K562 (cell line): Measurements from ENCODE around the gene SPEM2. TPM values are rescaled to one million over a fixed set of nuclear protein-coding genes. Genes with fewer than 3 reads are reported as not detected.
A peak's percentile ranks its signal among the peaks of the same experiment; 100 is the strongest.

Experiments used
- ATAC-seq: fragments of 200-7000 bp; cut with Tn5 transposase; 3 replicates; pipeline ENCODE4 v1.9.1; 2020; ENCODE audit warnings: moderate library complexity
- BruUV-seq: library from RNA; stranded (reverse); fragments of 400-500 nt; replicated peaks from 2 replicates; lab custom pipeline; 2021; lab: Mats Ljungman, UMichigan
- CTCF ChIA-PET: fragments of 300-600 bp; formaldehyde crosslinking; extraction: SDS; loops from one replicate; lab custom pipeline; 2021; ENCODE audit warnings: low intra/inter-chr PET ratio; lab: Yijun Ruan, JAX
- POLR2A ChIA-PET: fragments of 300-600, 350-650 bp; sonication (Branson Sonifier 250); formaldehyde crosslinking; extraction: SDS; loops from one replicate; lab custom pipeline; 2021; ENCODE audit warnings: antibody characterized with exemption, inconsistent platforms; lab: Yijun Ruan, JAX
- DNase-seq, 4 experiments: peaks; one replicate each; pipeline versions ENCODE4 v3.0.0 to v3.0.0-alpha.2; 2011 to 2018; ENCODE audit warnings: low spot score in 3 of 4, mixed read lengths in 3 of 4; ENCODE audit errors: extremely low read depth in 1 of 4
- FAIRE-seq: peaks from 2 replicates; lab custom pipeline; 2011; peaks lifted over from hg19 to GRCh38; lab: Jason Lieb, UNC
- H2AFZ ChIP-seq: 2 replicates; pipeline ENCODE4 v1.6.0; 2011; ENCODE audit warnings: low read depth, low read length, control low read depth, inconsistent platforms
- H3K27ac ChIP-seq: fragments of 200-600 bp; 3 replicates; pipeline ENCODE4 v1.8.0; 2011; ENCODE audit warnings: low read depth, mild to moderate bottlenecking, control low read depth, inconsistent platforms, low read length, moderate library complexity, mixed read lengths; ENCODE audit errors: extremely low read depth
- H3K27me3 ChIP-seq, 2 experiments: fragments of 300-600 bp in 1 of 2; 2 replicates in 1 of 2; 3 replicates in 1 of 2; pipeline versions ENCODE4 v1.6.0 to v1.8.0; 2011; ENCODE audit warnings: inconsistent platforms in 2 of 2, low read length in 2 of 2, mild to moderate bottlenecking in 1 of 2, mixed read lengths in 1 of 2, moderate library complexity in 1 of 2; ENCODE audit not compliant: control insufficient read depth in 2 of 2, insufficient read depth in 2 of 2
- H3K36me3 ChIP-seq: fragments of 300-600 bp; 3 replicates; pipeline ENCODE4 v1.8.0; 2011; ENCODE audit warnings: mild to moderate bottlenecking, low read length, inconsistent platforms; ENCODE audit not compliant: control insufficient read depth, insufficient read depth
- H3K4me1 ChIP-seq, 2 experiments: fragments of 200-600 bp in 1 of 2; replicated peaks in 1 of 2; 2 replicates in 1 of 2; 3 replicates in 1 of 2; pipeline versions ENCODE4 v1.5.1 to v1.8.0; 2011; ENCODE audit warnings: inconsistent platforms in 2 of 2, low read length in 2 of 2, mild to moderate bottlenecking in 1 of 2, mixed read lengths in 1 of 2, moderate library complexity in 1 of 2; ENCODE audit not compliant: control insufficient read depth in 2 of 2, insufficient read depth in 2 of 2
- H3K4me2 ChIP-seq: 2 replicates; pipeline ENCODE4 v1.6.1; 2011; ENCODE audit warnings: low read length, control low read depth, inconsistent platforms, mixed read lengths; ENCODE audit not compliant: insufficient read depth
- H3K4me3 ChIP-seq: fragments of 200-600 bp; sonication (generic), shearing (Covaris generic); 2 replicates; pipeline ENCODE4 v1.5.1; 2016; ENCODE audit warnings: control low read depth, inconsistent platforms
- H3K79me2 ChIP-seq: fragments of 200-600 bp; 3 replicates; pipeline ENCODE4 v1.8.0; 2011; ENCODE audit warnings: low read length, inconsistent platforms; ENCODE audit not compliant: control insufficient read depth, insufficient read depth
- H3K9ac ChIP-seq, 2 experiments: 2 replicates each; pipeline versions ENCODE4 v1.6.0 to v1.6.1; 2011; ENCODE audit warnings: low read depth in 2 of 2, low read length in 2 of 2, control low read depth in 1 of 2, inconsistent platforms in 1 of 2, mild to moderate bottlenecking in 1 of 2, mixed read lengths in 1 of 2; ENCODE audit not compliant: insufficient read depth in 1 of 2
- H3K9me1 ChIP-seq: one replicate; pipeline ENCODE4 v1.6.0; 2011; ENCODE audit warnings: inconsistent platforms, mild to moderate bottlenecking, low read length, moderate library complexity; ENCODE audit not compliant: control insufficient read depth, insufficient read depth
- H3K9me3 ChIP-seq: replicated peaks from 2 replicates; pipeline ENCODE4 v1.5.1; 2011; ENCODE audit warnings: low read depth, low read length, inconsistent platforms; ENCODE audit not compliant: control insufficient read depth, insufficient read depth
- H4K20me1 ChIP-seq: replicated peaks from 2 replicates; pipeline ENCODE4 v1.6.1; 2011; ENCODE audit warnings: low read length, inconsistent platforms, mixed read lengths; ENCODE audit not compliant: control insufficient read depth, insufficient read depth
- ATF6 ChIP-seq: sonication (generic); formaldehyde crosslinking; IDR thresholded peaks from 2 replicates; pipeline ENCODE4 v1.4.0; 2020; ENCODE audit warnings: mild to moderate bottlenecking, missing genetic modification reagents
- HDAC8 ChIP-seq: fragments of 450-650 bp; IDR thresholded peaks from 2 replicates; pipeline ENCODE4 v1.6.1; 2016; ENCODE audit warnings: mild to moderate bottlenecking, missing genetic modification characterization, moderate library complexity, missing compliant biosample characterization
- MYNN ChIP-seq, 2 experiments: sonication (generic); formaldehyde crosslinking in 1 of 2; IDR thresholded peaks; 2 replicates each; pipeline versions ENCODE4 v1.5.0 to v1.6.1; 2016 to 2020; ENCODE audit warnings: antibody characterized with exemption in 1 of 2, missing genetic modification reagents in 1 of 2
- NFIX ChIP-seq: fragments of 250-450 bp; sonication (Bioruptor Pico); IDR thresholded peaks from 2 replicates; pipeline ENCODE4 v1.4.0; 2020; ENCODE audit warnings: low read depth, mild to moderate bottlenecking, moderate library complexity
- RFX1 ChIP-seq: fragments of 450-650 bp; IDR thresholded peaks from 2 replicates; pipeline ENCODE4 v1.6.1; 2016; ENCODE audit warnings: mild to moderate bottlenecking, moderate library complexity
- SRSF1 ChIP-seq: fragments of 200-400 bp; formaldehyde crosslinking; IDR thresholded peaks from 2 replicates; pipeline ENCODE4 v1.6.1; 2017; ENCODE audit warnings: mild to moderate bottlenecking, low read depth, low read length, moderate library complexity
- STAT5B ChIP-seq: fragments of 250-450 bp; sonication (Bioruptor Pico); IDR thresholded peaks from 2 replicates; pipeline ENCODE4 v1.8.0; 2021; ENCODE audit warnings: mild to moderate bottlenecking, inconsistent platforms
- THRAP3 ChIP-seq: fragments of 450-650 bp; IDR thresholded peaks from 2 replicates; pipeline ENCODE4 v1.6.1; 2016; ENCODE audit warnings: mild to moderate bottlenecking, inconsistent platforms, borderline replicate concordance
- ZNF263 ChIP-seq: sonication (generic); formaldehyde crosslinking; IDR thresholded peaks from 2 replicates; pipeline ENCODE4 v1.8.0; 2022; ENCODE audit warnings: mild to moderate bottlenecking, missing genetic modification reagents, borderline replicate concordance
- WGBS: fragments of 100-300 bp; shearing (Covaris generic); methylation state at CpG from one replicate; pipeline ENCODE4 v1.1.6; 2016; ENCODE audit warnings: low coverage, mixed read lengths; ENCODE audit not compliant: insufficient coverage; ENCODE audit errors: missing lambda C conversion rate; 5-methylcytosine and 5-hydroxymethylcytosine counted together
- in situ Hi-C: fragments of 300-500 bp; cut with MboI; formaldehyde crosslinking; loops from 4 replicates; pipeline ENCODE4 v1.15.0; 2018; ENCODE audit warnings: inconsistent platforms, mixed read lengths
- intact Hi-C: fragments of 100-400 bp; cut with micrococcal nuclease; formaldehyde crosslinking; loops from 2 replicates; pipeline ENCODE4 v1.14.2; 2022
- polyA plus RNA-seq, 8 experiments: library from polyadenylated mRNA; depleted of rRNA in 4 of 8; stranded (reverse) in 5 of 8; unstranded in 3 of 8; fragments of >200 nt; fragmentation: Nextera tagmentation in 2 of 8; fragmentation: Illumina TruSeq in 1 of 8; extraction: Ambion mirVana in 2 of 8; extraction: Trizol in 1 of 8; gene quantifications; 2 replicates each; pipeline versions ENCODE4 v1.2.1 to v1.2.3, GENCODE V29; 2011 to 2014; ENCODE audit warnings: inconsistent platforms in 1 of 8, missing spikeins in 1 of 8
- total RNA-seq, 7 experiments: library from RNA; depleted of rRNA in 6 of 7; stranded (reverse); fragments of >200 nt in 6 of 7; fragmentation: Illumina TruSeq in 2 of 7; extraction: Trizol in 2 of 7; gene quantifications; 2 replicates each; pipeline versions ENCODE4 v1.2.1 to v1.2.3, GENCODE V29; 2011 to 2021; ENCODE audit warnings: low replicate concordance in 1 of 7

The SPEM2 gene
- total and polyA plus RNA-seq, 9 of the 15 experiments (the other 6 are each of a cell fraction or from before 2014, with no cell fraction given): not detected

- FAIRE-seq: no peak
- 0 out of 3 replicates have a peak, but pooled peaks cover 3% of the 10 kb centered on the region for H3K36me3 ChIP-seq
Measured at GRCh38 chr17:7407082-7407481, 18.3 kb upstream of the SPEM2 start.

GRCh38 chr17:7407485-7408251 lies 17.7 kb upstream of the SPEM2 start, which contains the start of gene NLGN2:
Gene NLGN2 (plus strand): TSS chr17:7407845. CDS start chr17:7408256, 411 bp downstream.
- no TSS peak for BruUV-seq
- H3K27ac ChIP-seq: no peak within 1 kb of the TSS
- H4K20me1 ChIP-seq: no peaks in the 10 kb centered on the region
- no peaks in the 10 kb centered on the region for H3K9me1 ChIP-seq
- intact Hi-C loops (no loop called here), in situ Hi-C loops (no loop called here)
- no peak within 1 kb of the TSS for H2AFZ ChIP-seq
- no peak for FAIRE-seq
- H3K4me2 ChIP-seq: no peak within 1 kb of the TSS
- no peaks in the 10 kb centered on the region for H3K9me3 ChIP-seq
- H3K79me2 ChIP-seq: peaks cover 7% of the 10 kb centered on the region; the same call in 2 of the 3 replicates
- CTCF ChIA-PET: no interaction called here
- no peaks in the 10 kb centered on the region for H3K27me3 ChIP-seq
- no peak for ATAC-seq
- H3K4me1 ChIP-seq: peaks cover 10 to 30% of the 10 kb centered on the region in 2 experiments; a peak in 3 of 5 replicates
- 0 out of 4 replicates have a peak within 1 kb of the TSS, but pooled peaks of 1 of the 2 experiments have one; percentile 17 for H3K9ac ChIP-seq
- H3K36me3 ChIP-seq: 0 out of 3 replicates have a peak, but pooled peaks cover 3% of the 10 kb centered on the region
- WGBS: 40% methylated on average over 2 of the region's 12 CpGs
- no peak for DNase-seq
- POLR2A ChIA-PET: interaction anchor here (0.5 to 0.7 kb wide), 3 partner anchors 16 to 1665 kb away, joined by 3 read pairs; no protein-coding TSS in a partner anchor
- no peak within 1 kb of the TSS for H3K4me3 ChIP-seq
- TF ChIP-seq THRAP3 (no peak), STAT5B (CRISPR knock-in tag) (no peak), ATF6 (no peak), HDAC8 (no peak), SRSF1 (no peak), NFIX (no peak)

More at GRCh38 chr17:7407082-7407481, 18.3 kb upstream of the SPEM2 start:
- ChIA-PET POLR2A (interaction anchor here (0.5 to 1.3 kb wide), 5 partner anchors 79 to 1665 kb away, joined by 3 to 4 read pairs (median 3); partner anchors contain the start of gene SENP3), CTCF (no interaction called here)
- no peaks in the 10 kb centered on the region for H3K9me3 ChIP-seq
- no peaks in the 10 kb centered on the region for H3K27me3 ChIP-seq
- intact Hi-C loops: no loop called here
- BruUV-seq: no TSS peak
- no peak for DNase-seq
- WGBS: 64% methylated on average over 13 of the region's 13 CpGs
- no peaks in the 10 kb centered on the region for H3K9me1 ChIP-seq
- no peak for TF ChIP-seq ZNF263 (CRISPR knock-in tag)
- TF ChIP-seq RFX1: peak; percentile 86
- peak; percentile 86 for TF ChIP-seq MYNN (IDR thresholded peaks at IDR 0.05)
- no peak for TF ChIP-seq MYNN (CRISPR knock-in tag; IDR thresholded peaks at IDR 0.05)
- no peak overlapping the region for H3K4me2 ChIP-seq
- H2AFZ ChIP-seq: no peak overlapping the region
- in situ Hi-C loops: no loop called here
- no peak overlapping the region for H3K4me3 ChIP-seq
- H3K4me1 ChIP-seq: peaks cover 11 to 30% of the 10 kb centered on the region in 2 experiments; a peak in 3 of 5 replicates
- H3K9ac ChIP-seq: no peak overlapping the region
- no peak for ATAC-seq
- peaks cover 8% of the 10 kb centered on the region; the same call in 2 of the 3 replicates for H3K79me2 ChIP-seq
- H4K20me1 ChIP-seq: no peaks in the 10 kb centered on the region
- no peak overlapping the region for H3K27ac ChIP-seq
